Testis (tissue), 3 donors: ENCODE results near the gene B3GALNT1. TPM values are rescaled to one million over a fixed set of nuclear protein-coding genes. Genes with fewer than 3 reads are reported as not detected.

ENCODE experiments used
- DNase-seq: peaks from one replicate; pipeline ENCODE4 v3.0.0-alpha.2; 2019
- H3K27ac ChIP-seq, 2 donors: fragments of 200-600 bp; sonication (generic); one replicate each; pipeline ENCODE4 v1.5.1; 2019
- H3K27me3 ChIP-seq: fragments of 200-600 bp; sonication (generic); one replicate; pipeline ENCODE4 v1.5.1; 2019
- H3K36me3 ChIP-seq: fragments of 200-600 bp; sonication (generic); one replicate; pipeline ENCODE4 v1.5.1; 2017; ENCODE audit warnings: low read depth; ENCODE audit errors: missing control alignments
- H3K4me1 ChIP-seq: fragments of 200-600 bp; sonication (generic); one replicate; pipeline ENCODE4 v1.5.1; 2019
- H3K4me3 ChIP-seq, 2 donors: fragments of 200-600 bp; sonication (generic); one replicate each; pipeline ENCODE4 v1.5.1; 2017 to 2019
- H3K9me3 ChIP-seq: fragments of 200-600 bp; sonication (generic); one replicate; pipeline ENCODE4 v1.5.1; 2017
- CTCF ChIP-seq, 3 experiments: fragments of 450-650 bp in 2 of 3; fragments of 200-600 bp in 1 of 3; sonication (generic) in 1 of 3; IDR thresholded peaks; one replicate each; pipeline ENCODE4 v1.5.1; 2016 to 2019; ENCODE audit warnings: antibody characterized with exemption in 3 of 3, mild to moderate bottlenecking in 2 of 3, moderate library complexity in 1 of 3
- POLR2A ChIP-seq: fragments of 450-650 bp; IDR thresholded peaks from one replicate; pipeline ENCODE4 v1.6.1; 2017; ENCODE audit warnings: antibody characterized with exemption, mild to moderate bottlenecking, moderate library complexity
- WGBS, 2 donors: methylation state at CpG; one replicate each; pipeline ENCODE4 v1.1.5; 2018; 5-methylcytosine and 5-hydroxymethylcytosine counted together
- intact Hi-C: fragments of 100-400 bp; cut with DNase I; formaldehyde crosslinking; loops from one replicate; pipeline ENCODE4 v1.15.1; 2023; ENCODE audit warnings: low total_unique reads
- polyA plus RNA-seq: library from polyadenylated mRNA; stranded (reverse); fragments of 350-450 nt; fragmentation: Illumina TruSeq; extraction: RNeasy Lipid Tissue Mini Kit (QIAGEN cat#74804); gene quantifications from one replicate; pipeline ENCODE4 v1.2.3, GENCODE V29; 2014; ENCODE audit warnings: low read depth, low replicate concordance; ENCODE audit not compliant: insufficient read depth
- total RNA-seq, 2 donors: library from RNA; depleted of rRNA; stranded (reverse); fragments of >200 nt; gene quantifications; one replicate each; pipeline ENCODE4 v1.2.3, GENCODE V29; 2016

The B3GALNT1 gene
- total and polyA plus RNA-seq, 3 donors from 2014 or later: 17.0 to 22.0 (median 20.2) TPM

- intact Hi-C loops: no loop called here
Observed at GRCh38 chr3:161072211-161072621, 32.9 kb downstream of the B3GALNT1 start.

GRCh38 chr3:161070980-161071663 is 34.0 kb downstream of the B3GALNT1 start:
- Histone ChIP-seq H3K9me3 (no peaks in the 10 kb centered on the region), H3K4me3 (no peak overlapping the region), H3K27me3 (no peaks in the 10 kb centered on the region), H3K4me1 (no peaks in the 10 kb centered on the region), H3K36me3 (no peaks in the 10 kb centered on the region), H3K27ac (no peak overlapping the region)
- 49 to 65% methylated on average over 6 of the region's 6 CpGs for WGBS, 2 donors
- intact Hi-C loops: no loop called here
- TF ChIP-seq CTCF (IDR thresholded peaks at IDR 0.05): no peak
- no peak for TF ChIP-seq POLR2A
- DNase-seq: no peak

More at GRCh38 chr3:161072211-161072621, 32.9 kb downstream of the B3GALNT1 start:
- Histone ChIP-seq H3K27me3 (no peaks in the 10 kb centered on the region), H3K27ac (no peak overlapping the region), H3K9me3 (no peaks in the 10 kb centered on the region), H3K36me3 (no peaks in the 10 kb centered on the region), H3K4me3 (no peak overlapping the region), H3K4me1 (no peaks in the 10 kb centered on the region)
- TF ChIP-seq POLR2A: no peak
- no peak for TF ChIP-seq CTCF (IDR thresholded peaks at IDR 0.05)
- no peak for DNase-seq
- 83 to 84% methylated on average over 1 of the region's 1 CpG for WGBS, 2 donors

- Histone ChIP-seq H3K27me3 (no peaks in the 10 kb centered on the region), H3K4me1 (no peaks in the 10 kb centered on the region), H3K27ac (no peak overlapping the region), H3K4me3 (no peak overlapping the region), H3K9me3 (no peaks in the 10 kb centered on the region), H3K36me3 (no peaks in the 10 kb centered on the region)
- TF ChIP-seq POLR2A: no peak
- TF ChIP-seq CTCF (IDR thresholded peaks at IDR 0.05): no peak
- DNase-seq: no peak
- 85 to 92% methylated on average over 9 of the region's 9 CpGs for WGBS, 2 donors
- intact Hi-C loops: no loop called here
Observed at GRCh38 chr3:161070252-161070930, 34.8 kb downstream of the B3GALNT1 start.

- 82 to 85% methylated on average over 5 of the region's 5 CpGs for WGBS, 2 donors
- DNase-seq: no peak
- TF ChIP-seq CTCF (IDR thresholded peaks at IDR 0.05): no peak
- no peak for TF ChIP-seq POLR2A
Observed at GRCh38 chr3:161069511-161070251, 35.5 kb downstream of the B3GALNT1 start.

More at GRCh38 chr3:161069511-161070251, 35.5 kb downstream of the B3GALNT1 start:
- no peaks in the 10 kb centered on the region for H3K4me1 ChIP-seq
- no peak overlapping the region for H3K27ac ChIP-seq
- H3K9me3 ChIP-seq: no peaks in the 10 kb centered on the region
- intact Hi-C loops: no loop called here
- H3K27me3 ChIP-seq: no peaks in the 10 kb centered on the region
- no peaks in the 10 kb centered on the region for H3K36me3 ChIP-seq
- no peak overlapping the region for H3K4me3 ChIP-seq
